ENCODE results near the gene SLCO2B1. TPM values are rescaled to one million over a fixed set of nuclear protein-coding genes. Genes with fewer than 3 reads are reported as not detected.

Gene SLCO2B1
- polyA plus RNA-seq, 10 donors, result 9.1 to 19.4 (median 11.7) TPM

DNA sequence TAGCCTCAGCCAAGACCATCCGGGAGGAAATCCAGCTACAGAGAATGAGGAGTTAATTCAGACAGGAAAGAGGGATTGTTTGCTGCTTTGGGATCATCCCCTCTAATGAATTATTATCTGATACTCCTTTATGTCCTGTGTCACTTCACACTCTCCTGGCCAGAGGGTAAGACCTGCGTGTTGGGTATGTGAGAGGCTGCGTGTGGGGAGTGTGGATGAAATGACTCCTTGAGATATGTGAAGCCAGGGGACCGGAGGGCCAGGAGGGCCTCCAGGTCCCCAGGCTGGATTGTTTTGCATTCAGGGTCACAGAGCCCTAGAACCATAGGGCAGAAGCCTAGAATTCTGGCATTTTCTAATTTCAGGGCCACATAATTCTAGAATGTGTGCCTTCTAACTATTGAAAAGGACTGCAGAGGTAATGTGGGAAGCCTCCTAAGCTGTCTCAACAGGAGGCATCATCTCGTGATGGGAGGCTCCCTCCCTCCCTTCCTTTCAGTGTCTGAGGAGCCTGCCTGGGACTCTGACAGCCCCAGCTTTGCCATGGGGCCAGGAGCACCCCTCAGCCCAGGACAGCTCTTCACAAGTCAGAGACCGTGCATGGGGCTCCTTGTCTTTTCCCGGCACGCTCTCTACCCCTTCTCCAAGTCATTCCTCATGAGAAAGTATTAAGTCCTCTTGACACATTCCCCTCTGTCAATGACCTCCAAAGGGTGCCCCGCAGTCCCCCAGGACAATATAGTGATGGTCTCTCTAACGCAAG, 93.3 kb downstream of the SLCO2B1 start:
- no peak for DNase-seq

GRCh38 chr11:75245356-75246005, 94.6 kb downstream of the SLCO2B1 start:
- DNase-seq, result no peak

GRCh38 chr11:75246006-75246670, 95.2 kb downstream of the SLCO2B1 start:
- no peak for DNase-seq

DNA sequence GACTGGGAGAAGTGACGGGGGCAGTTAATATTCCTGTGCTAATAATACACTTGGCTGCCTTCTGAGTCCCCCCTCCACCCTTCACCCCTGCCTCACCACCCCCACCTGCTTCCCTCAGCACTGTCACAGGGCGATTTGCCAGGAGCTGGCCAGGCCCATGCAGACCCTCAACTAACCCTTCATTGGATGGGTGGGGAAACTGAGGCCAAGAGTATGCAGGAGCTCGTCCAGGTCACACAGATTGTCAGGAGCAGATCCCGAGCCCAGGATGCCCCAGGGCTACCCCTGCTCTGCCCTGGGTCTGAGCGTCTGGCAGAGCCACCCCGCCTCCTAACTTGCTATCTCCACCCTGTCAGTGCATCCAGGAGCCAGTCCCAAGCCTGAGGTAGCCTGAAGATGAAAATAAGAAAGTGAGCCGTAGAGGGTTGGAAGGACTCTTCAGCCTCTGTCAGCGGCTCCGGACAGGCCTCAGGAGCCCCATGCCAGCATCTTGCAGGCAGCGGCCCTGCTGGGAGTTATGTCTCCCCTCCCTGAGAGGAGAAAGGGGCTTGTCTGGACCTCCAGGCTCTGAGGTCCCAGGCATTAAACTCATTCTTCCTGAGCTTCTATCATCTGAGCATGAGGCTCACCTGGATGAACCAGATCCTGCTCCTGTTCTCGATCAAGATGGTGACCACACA, 95.9 kb downstream of the SLCO2B1 start:
- no peak for DNase-seq

- DNase-seq, result no peak
These were observed 98.0 kb downstream of the SLCO2B1 start for GRCh38 chr11:75248924-75249256.

DNA sequence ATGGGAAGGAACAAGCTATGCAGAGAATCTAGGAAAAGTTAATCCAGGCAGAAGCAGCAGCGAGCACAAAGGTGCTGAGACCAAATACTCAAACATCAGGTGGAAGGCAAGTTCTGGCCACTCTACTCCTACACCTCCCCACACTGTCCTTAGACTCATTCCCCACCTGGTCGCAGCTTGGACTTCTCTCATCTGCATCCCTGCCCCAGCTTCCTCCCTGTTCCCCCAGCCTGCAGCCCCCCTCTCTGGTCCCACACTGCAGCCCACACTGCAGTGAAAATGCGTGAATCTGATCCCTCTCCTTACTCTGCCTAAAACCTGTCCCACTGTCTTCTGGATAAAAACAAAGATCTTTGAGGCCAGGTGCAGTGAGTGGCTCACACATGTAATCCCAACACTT, 98.8 kb downstream of the SLCO2B1 start:
- DNase-seq, result no peak

GRCh38 chr11:75254326-75254725, 103.4 kb downstream of the SLCO2B1 start:
- DNase-seq, result no peak

Other genes with a start within 250 kb of the SLCO2B1 start
- gene XRRA1, start 202.0 kb upstream of the SLCO2B1 start, polyA plus RNA-seq (ENCODE audit: insufficient read length in 10 of 10), result 10 to 100 TPM in 5 of 10 donors, 1 to 10 TPM in 5; 5.5 to 13.7 (median 9.5) TPM
- 100 to 1,000 TPM in 6 of 10 donors, 10 to 100 TPM in 4; 78.6 to 133 (median 105) TPM for gene SPCS2, start 201.8 kb upstream of the SLCO2B1 start, polyA plus RNA-seq (ENCODE audit: insufficient read length in 10 of 10)
- 10 to 100 TPM in 9 of 10 donors, 1 to 10 TPM in 1; 5.1 to 22.8 (median 16.5) TPM for gene NEU3, start 162.2 kb upstream of the SLCO2B1 start, polyA plus RNA-seq (ENCODE audit: insufficient read length in 10 of 10)
- gene OR2AT4, start 54.2 kb upstream of the SLCO2B1 start, polyA plus RNA-seq (ENCODE audit: insufficient read length in 10 of 10), result under 1 TPM in 9 of 10 donors, not detected in 1; 0.01 to 0.10 (median 0.07) TPM
- gene TPBGL, start 89.7 kb downstream of the SLCO2B1 start, polyA plus RNA-seq (ENCODE audit: insufficient read length in 10 of 10), result under 1 TPM; 0.08 to 0.56 (median 0.28) TPM
- gene ARRB1, start 200.6 kb downstream of the SLCO2B1 start, polyA plus RNA-seq (ENCODE audit: insufficient read length in 10 of 10), result 10 to 100 TPM; 15.8 to 24.6 (median 19.7) TPM
- gene RPS3, start 248.4 kb downstream of the SLCO2B1 start, polyA plus RNA-seq (ENCODE audit: insufficient read length in 10 of 10), result 1,000 to 10,000 TPM; 2,502 to 3,842 (median 3,380) TPM